ENCODE data around the gene PPP2R5C.
A peak's percentile ranks its signal among the peaks of the same experiment; 100 is the strongest.
"Not testable (repeated sequence)": the region's sequence is repeated elsewhere in the genome, so short reads cannot be mapped to it uniquely, and the experiment has no call there.

PPP2R5C gene

GRCh38 chr14:101790232-101790631 lies 28.7 kb downstream of the PPP2R5C start:
- H3K4me3 ChIP-seq (ENCODE audit: low read length): no peak overlapping the region
- TF ChIP-seq, protein P1, sequence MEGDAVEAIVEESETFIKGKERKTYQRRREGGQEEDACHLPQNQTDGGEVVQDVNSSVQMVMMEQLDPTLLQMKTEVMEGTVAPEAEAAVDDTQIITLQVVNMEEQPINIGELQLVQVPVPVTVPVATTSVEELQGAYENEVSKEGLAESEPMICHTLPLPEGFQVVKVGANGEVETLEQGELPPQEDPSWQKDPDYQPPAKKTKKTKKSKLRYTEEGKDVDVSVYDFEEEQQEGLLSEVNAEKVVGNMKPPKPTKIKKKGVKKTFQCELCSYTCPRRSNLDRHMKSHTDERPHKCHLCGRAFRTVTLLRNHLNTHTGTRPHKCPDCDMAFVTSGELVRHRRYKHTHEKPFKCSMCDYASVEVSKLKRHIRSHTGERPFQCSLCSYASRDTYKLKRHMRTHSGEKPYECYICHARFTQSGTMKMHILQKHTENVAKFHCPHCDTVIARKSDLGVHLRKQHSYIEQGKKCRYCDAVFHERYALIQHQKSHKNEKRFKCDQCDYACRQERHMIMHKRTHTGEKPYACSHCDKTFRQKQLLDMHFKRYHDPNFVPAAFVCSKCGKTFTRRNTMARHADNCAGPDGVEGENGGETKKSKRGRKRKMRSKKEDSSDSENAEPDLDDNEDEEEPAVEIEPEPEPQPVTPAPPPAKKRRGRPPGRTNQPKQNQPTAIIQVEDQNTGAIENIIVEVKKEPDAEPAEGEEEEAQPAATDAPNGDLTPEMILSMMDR (conservative IDR thresholded peaks at IDR 0.05; ENCODE audit: low read length): no peak
- DNase-seq (ENCODE audit: low read depth): no peak

GRCh38 chr14:101791919-101792572 lies 30.5 kb downstream of the PPP2R5C start:
- TF ChIP-seq, protein P1 (conservative IDR thresholded peaks at IDR 0.05; ENCODE audit: low read length): no peak
- peak overlapping the region; percentile 23 for H3K4me3 ChIP-seq (ENCODE audit: low read length)
- DNase-seq (ENCODE audit: low read depth): peak; percentile 58

DNA sequence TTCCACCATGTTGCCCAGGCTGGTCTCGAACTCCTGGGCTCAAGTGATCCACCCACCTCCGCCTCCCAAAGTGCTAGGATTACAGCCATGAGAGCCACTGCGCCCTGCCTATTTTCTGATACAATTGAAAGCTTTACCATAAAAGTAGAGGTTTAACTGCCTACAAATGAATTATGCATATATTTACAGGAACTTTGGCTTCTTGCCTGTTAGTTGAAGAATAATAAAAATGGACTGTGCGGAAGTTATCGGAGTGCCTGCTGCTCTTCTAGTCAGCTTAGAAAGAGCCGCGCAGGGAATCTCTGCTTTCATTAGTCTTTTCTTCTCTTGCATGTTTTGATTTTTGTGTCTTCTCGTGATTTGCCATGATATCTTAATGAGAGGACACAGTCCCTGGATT lies 34.5 kb downstream of the PPP2R5C start:
- no peak for DNase-seq (ENCODE audit: low read depth)
- H3K4me3 ChIP-seq (ENCODE audit: low read length): no peak overlapping the region
- TF ChIP-seq, protein P1 (conservative IDR thresholded peaks at IDR 0.05; ENCODE audit: low read length): no peak

- H3K4me3 ChIP-seq (ENCODE audit: low read length): no peak overlapping the region
- TF ChIP-seq, protein P1 (conservative IDR thresholded peaks at IDR 0.05; ENCODE audit: low read length): no peak
- DNase-seq (ENCODE audit: low read depth): no peak
These were observed 35.0 kb downstream of the PPP2R5C start for GRCh38 chr14:101796479-101796878.

DNA sequence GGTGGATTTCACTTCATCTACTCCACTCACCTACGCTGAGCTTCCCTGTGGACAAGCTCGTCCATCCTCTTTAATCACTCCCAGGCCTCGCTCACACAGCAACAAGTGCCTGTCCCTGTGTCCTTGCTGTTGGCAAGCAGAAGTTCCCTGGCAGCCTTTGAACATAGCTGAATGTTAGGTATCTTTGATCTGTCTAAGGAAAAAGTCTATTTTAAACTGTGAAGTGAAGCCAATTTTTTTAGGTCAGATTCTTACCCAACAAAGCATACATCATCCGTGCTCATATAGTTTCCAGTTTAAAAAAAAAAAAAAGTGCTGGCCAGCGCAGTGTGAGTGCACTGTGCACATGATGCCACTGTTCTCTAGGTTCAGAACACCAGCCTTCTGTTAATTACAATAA lies 36.3 kb downstream of the PPP2R5C start:
- TF ChIP-seq, protein P1 (conservative IDR thresholded peaks at IDR 0.05; ENCODE audit: low read length): no peak
- H3K4me3 ChIP-seq (ENCODE audit: low read length): no peak overlapping the region
- no peak for DNase-seq (ENCODE audit: low read depth)

GRCh38 chr14:101804373-101804772 lies 42.9 kb downstream of the PPP2R5C start:
- not testable (repeated sequence) for H3K4me3 ChIP-seq (ENCODE audit: low read length); DNase-seq (ENCODE audit: low read depth)

DNA sequence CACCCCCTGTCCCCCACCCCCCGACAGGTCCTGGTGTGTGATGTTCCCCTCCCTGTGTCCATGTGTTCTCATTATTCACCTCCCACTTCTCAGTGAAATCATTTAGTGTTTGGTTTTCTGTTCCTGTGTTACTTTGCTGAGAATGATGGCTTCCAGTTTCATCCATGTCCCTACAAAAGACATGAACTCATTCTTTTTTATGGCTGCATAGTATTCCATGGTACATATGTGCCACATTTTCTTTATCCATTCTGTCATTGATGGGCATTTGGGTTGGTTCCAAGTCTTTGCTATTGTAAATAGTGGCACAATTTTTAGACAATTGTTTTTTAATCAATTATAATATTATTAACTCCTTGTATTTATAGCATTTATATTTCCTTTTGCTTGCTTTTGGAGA lies 44.7 kb downstream of the PPP2R5C start:
- not testable (repeated sequence) for DNase-seq (ENCODE audit: low read depth); H3K4me3 ChIP-seq (ENCODE audit: low read length)

GRCh38 chr14:101808020-101808641 lies 46.6 kb downstream of the PPP2R5C start:
- no peak overlapping the region for H3K4me3 ChIP-seq (ENCODE audit: low read length)
- TF ChIP-seq, protein P1 (conservative IDR thresholded peaks at IDR 0.05; ENCODE audit: low read length): no peak
- DNase-seq (ENCODE audit: low read depth): no peak
